HG03175 (cell line): ENCODE data around the gene MDFIC2.
"Not testable (repeated sequence)": the region's sequence is repeated elsewhere in the genome, so short reads cannot be mapped to it uniquely, and the experiment has no call there.

Experiments used
- ATAC-seq: cut with Tn5 transposase; IDR thresholded peaks from one replicate; pipeline ENCODE4 v1.9.1; 2021; ENCODE audit warnings: mild to moderate bottlenecking, moderate library complexity; ENCODE audit not compliant: unreplicated experiment

Gene MDFIC2

DNA sequence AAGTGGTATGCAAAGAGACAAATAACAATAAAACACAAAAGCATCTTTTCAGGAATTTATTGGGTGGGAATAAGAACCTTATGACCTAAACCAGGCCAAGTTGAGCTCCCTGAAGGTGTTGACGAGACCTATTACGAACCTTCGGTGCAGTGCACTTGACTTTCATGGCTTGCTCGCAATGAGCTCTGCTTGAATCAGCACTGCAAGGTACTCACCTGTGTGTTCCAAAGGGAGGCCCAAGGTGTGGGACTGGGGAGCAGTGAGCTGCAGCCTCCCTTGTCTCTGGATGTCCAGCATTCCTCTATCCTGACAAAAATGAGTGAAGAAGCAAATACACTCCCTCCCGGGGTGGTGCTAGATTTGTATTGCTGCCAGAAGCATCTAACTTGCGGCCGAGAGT, at the start of gene MDFIC2:
TSS of gene MDFIC2 (minus strand) at position 303 of the 400 bp plus-strand sequence. CDS start 665 bp downstream, outside the sequence.
- ATAC-seq: no peak

DNA sequence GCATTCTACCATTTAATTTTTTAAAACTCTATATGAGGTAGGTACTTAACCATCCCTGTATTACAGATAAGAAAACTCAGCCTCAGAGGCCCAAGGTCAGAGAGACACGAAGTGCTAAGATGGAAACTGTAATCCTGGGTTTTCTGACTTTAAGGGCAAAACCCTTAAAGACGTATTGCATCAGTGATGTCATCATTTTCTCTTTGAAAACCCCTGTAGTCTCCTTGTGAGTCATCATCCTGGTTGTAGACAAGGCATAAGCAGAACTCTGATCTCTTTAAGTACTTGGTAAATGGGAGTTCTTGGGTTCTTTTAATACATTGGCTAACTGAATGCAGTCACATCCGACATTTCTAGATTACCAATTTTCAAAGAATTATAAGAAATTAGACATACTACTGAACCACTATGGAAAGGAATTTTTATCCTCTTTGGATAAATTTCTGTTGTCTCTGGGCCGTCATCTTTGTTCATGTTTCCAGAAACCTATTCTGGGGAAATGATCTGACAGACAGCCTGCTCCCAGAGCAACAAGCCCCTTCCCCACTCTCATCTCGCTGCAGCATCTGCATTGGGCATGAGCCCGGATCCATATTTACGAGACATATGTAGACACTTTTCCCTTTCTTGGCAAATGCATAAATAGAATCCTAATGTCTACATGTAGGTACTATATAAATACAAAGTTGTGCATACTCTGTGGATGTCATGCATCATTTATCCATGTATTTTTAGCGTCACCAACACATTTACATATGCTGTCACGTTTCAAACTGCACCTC, 48.7 kb upstream of the MDFIC2 start:
- ATAC-seq: peak; percentile 50

DNA sequence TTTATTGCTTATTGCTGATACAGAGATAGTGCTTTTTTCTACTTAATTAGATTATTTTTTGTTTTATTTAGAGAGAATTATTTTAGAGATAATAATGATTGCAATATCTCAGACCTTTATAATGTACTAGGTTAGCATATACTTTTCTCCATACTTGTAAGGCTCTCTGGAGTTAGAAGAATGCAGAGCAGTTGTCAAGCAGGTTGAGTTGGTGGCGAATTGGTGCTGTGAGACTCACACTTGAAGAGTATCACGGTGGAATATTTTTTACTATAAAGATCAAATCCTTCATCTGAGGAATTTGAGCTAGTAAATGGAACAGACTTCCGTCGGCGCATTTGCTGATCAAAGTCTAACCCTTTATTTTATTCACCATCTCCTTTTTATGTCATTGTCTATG, 47.3 kb upstream of the MDFIC2 start:
- no peak for ATAC-seq

DNA sequence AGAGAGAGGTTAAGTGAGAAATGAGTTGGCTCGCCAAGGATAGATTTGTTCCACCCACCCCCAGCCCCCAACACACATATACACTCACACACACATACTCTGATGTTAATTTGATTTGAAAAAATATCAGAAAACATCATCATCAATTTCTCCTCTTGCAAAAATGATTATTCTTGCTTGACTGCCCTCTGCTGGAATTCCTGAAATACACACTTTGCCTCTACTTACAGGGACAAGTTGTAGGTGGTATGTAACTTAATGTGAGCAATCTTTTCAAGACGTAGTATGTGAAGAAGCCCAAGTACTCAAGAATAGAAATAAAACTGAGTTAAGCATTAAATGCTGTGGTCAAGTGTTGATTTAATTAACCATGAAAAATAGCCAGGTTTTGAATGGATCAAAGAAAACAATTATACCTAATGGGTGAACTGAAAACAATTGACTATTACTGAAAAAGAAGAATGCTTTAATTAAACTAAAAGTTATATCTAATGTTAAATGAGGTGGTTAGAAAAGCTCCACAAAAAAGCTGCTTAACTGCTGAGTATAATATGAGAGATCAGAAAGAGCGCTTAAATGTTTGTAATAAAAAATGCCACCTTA, 46.6 kb upstream of the MDFIC2 start:
- no peak for ATAC-seq

DNA sequence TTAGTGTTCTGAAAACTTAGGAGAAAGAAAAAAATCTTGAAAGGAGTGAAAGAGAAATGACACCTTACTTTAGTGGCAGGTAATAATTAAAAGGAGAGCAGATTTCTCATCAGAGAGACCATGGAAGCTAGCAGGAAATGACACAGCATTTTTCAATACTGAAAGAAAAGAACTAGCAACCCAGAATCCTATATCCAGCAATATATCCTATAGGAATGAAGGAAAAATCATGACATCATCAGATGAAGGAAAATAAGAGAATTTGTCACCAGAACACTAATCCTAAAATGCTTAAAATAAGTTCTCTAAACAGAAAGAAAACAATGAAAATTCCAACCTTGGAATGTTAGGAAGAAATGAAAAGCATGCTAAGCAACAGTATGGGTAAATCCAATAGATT, 39.8 kb upstream of the MDFIC2 start:
- ATAC-seq: no peak

DNA sequence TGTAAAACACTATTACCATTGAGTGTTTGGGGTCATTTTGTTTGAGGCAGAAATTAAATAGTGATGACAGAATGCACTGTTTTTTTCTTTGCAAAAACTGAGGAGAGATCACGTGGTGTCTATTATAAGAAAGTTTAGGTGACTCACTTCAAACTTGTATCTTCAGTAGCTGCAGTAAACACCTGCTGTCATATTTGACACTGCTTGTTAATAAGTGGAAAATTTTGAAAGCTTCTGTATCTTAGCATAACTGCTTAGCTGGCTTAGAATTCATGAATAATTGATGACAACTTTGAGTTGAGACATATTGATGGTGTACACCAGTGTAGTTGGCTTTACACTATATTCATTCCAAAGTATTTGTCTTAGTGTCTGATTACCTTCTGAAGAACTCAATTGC, 29.7 kb upstream of the MDFIC2 start:
- no peak for ATAC-seq

DNA sequence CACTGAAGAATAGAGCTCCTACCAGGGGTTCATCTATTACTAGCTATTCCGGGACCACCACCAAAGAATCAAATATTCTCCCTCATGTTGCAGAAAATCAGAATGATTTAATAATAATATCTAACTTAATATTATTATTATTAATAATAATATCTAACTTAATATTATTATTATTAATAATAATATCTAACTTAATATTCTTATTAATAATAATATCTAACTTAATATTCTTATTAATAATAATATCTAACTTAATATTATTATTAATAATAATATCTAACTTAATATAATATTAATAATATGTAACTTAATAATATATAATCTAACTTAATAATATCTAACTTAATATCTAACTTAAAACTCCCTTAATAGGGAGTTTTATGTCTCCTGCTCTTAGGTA, 24.4 kb upstream of the MDFIC2 start:
- ATAC-seq: not testable (repeated sequence)

DNA sequence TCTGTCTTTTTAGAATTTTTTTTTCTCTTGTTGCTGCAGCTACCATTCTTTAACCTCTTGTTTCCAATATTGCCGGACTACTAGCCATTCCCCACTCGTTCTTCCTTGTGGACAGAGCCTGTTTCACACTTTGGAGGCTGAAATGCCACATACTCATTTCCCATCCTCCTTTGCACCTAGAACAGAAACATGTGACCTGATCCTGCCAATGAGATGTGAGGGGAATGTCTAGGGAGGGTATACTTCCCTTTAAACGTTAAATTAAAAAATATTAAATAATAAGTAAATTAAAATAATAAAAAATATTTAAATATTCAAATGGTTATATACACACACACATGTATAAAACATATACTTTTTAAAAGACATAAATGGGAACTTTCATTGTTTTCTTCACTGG, 20.6 kb upstream of the MDFIC2 start:
- ATAC-seq: no peak

DNA sequence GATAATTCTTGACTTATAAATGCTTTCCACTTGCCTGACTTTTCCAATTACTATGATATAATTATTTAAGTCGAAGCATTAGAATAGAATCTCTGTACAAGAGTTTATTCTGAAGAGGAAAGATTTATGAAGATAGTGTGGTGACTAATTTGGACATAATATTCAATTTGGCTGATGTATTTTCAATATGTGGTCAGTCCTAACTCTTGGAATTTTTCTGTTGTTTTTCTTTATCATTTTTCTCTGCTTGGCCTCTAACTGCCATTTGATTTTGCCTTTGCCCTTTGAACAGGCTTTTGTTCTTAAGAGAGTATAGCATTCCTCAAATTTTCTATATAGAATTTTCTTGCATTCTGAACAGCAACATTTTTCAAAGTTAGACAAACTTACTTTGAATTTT, 2.6 kb upstream of the MDFIC2 start:
- no peak for ATAC-seq

DNA sequence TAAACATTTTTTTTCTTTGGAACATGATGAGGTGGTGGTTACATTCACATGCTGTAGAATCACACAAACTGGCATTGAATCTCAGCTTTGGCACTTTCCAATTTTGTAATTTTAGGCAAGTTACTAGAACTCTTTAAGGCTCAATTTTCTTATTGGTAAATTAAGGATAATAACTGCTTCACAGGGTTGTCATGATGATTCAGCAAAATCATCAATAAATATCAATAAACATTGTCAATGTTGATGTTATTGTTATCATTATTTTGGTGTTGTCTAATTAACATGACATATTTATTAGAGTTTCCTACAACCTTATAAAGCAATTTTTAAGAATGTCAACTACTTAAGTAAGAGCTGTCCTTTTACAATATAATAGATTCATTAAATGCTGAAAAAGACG, 1.6 kb downstream of the MDFIC2 start:
- no peak for ATAC-seq

DNA sequence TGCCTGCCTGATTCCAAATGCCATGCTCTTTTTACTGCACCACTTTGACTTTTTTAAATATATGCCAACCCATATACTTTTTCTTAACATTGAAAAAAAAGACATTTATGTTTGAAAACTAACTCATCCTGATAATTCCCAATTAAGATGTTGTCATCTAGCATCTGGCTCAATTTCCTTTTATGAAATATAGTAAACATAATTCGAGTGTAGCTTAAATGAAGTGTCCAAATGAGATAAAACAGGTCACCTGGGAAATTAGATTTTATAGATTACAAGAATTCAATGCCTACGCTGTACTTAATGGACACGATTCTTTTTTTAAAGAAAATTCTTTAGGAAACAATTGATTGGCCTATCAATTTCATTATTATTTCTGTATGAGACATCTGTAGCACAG, 2.8 kb downstream of the MDFIC2 start:
- ATAC-seq: no peak

DNA sequence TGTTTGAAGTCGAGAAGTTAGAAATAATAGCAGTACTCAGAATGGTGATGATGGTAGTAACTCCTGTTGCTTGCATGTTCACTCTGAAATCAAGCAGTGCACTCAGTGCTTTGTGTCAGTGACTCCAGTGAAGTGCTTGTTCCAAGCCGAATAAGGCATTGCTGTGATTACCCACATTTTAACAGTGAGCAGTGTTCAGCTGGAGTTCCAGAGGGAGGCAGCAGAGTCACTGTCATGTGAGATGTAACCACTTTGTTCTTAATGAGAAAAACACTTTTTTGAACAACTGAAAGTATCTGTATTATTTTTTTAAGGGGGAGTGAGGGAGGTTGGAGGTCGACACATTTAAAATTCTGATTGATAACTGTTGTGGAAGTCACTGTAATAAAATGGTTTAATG, 3.7 kb downstream of the MDFIC2 start:
- ATAC-seq: no peak

DNA sequence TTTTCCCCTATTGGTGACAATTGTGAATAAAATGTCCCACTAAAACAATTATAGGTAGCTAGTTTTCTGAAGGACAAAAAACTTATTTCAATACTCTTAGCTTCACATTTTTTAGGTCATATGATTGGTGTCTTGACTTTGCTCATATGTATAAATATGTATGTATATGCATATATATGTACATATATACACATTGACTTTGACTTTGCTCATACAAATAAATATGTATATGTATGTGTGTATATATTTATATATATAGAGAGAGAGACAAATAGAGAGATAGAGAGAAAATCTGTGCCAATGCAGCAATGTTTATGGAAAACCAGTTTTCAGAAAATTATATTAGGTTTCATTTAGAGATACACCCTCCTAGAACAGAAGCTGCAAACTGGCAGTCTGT, 5.7 kb downstream of the MDFIC2 start:
- ATAC-seq: no peak

DNA sequence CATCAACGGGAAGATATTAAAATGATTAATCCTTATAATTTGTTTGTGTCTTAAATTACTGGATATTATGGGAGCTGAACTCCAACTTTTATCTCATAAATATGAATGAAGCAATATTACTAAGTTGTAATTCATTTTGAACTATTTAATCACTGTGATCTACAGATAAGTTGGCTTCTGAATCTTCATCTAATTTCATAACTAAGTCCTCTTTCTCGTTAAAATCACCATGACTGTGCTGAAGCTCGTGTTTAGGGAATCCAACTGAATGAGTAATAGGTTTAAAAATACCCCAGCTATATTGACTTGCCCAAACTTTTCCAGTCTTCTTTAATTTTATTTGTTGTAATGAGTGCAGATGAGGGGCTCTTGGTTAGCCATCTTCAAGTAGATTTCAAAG, 14.1 kb downstream of the MDFIC2 start:
- ATAC-seq: no peak

DNA sequence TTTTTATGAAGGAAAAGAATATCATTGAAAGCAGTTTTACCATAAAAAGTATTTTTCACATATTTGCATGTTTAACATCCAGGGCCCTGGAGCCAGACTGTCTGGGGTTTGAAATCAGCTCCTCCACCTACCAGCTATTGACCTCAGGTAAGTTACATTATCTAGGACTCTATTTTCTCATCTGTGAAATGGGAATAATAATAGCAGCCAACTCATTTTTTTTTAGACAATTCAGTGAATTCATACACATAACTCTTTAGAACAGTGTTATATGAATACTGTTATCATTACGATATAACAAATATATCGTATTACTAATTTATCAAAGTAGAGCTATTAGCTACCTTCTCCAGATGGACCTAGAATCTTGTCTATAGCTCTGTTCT, 21.3 kb downstream of the MDFIC2 start:
- no peak for ATAC-seq

DNA sequence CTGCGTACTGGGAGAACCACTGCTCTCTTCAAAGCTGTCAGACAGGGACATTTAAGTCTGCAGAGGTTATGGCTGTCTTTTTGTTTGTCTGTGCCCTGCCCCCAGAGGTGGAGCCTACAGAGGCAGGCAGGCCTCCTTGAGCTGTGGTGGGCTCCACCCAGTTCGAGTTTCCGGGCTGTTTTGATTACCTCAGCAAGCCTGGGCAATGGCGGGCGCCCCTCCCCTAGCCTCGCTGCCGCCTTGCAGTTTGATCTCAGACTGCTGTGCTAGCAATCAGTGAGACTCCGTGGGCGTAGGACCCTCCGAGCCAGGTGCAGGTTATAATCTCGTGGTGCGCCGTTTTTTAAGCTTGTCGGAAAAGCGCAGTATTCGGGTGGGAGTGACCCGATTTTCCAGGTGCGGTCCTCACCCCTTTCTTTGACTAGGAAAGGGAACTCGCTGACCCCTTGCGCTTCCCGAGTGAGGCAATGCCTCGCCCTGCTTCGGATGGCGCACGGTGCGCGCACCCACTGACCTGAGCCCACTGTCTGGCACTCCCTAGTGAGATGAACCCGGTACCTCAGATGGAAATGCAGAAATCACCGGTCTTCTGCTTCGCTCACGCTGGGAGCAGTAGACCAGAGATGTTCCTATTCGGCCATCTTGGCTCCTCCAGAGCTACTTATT, 21.9 kb downstream of the MDFIC2 start:
- ATAC-seq: not testable (repeated sequence)

DNA sequence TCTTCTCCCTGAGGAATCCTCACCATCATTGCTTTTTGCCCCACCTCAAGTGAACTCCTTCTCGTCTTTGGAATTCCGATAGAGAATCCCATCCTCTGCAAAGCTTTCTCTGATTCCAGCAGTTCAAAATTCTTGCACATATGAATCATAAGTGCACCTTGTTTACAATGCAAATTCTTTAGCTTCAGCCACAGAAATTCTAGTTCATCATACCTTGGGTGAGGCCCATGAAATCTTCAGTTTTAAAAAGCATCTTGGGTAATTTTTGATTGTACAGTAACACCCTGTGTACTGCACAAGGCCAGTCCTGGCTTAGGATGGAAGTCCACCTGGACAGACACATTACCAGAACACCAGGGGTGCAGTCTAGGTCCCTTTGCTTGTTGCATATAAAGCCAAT, 30.8 kb downstream of the MDFIC2 start:
- ATAC-seq: no peak

DNA sequence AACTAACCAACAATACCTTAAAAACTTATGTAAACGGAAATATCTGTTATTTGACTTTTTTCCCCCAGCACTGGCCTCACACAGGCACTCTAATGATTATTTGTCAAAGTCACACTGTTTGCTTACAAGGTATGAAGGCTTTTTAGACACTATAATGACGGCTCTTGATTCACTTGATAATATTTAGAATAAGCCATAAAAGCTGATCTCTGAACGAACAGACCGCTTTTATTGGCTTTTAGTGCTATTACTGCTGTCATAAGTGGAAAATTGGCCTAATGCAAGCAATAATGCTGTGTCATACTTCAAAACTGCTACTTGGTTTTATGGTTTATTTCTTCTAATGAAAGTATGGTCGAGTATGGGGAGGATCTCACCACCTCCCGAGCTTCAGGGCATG, 35.1 kb downstream of the MDFIC2 start:
- ATAC-seq: no peak

DNA sequence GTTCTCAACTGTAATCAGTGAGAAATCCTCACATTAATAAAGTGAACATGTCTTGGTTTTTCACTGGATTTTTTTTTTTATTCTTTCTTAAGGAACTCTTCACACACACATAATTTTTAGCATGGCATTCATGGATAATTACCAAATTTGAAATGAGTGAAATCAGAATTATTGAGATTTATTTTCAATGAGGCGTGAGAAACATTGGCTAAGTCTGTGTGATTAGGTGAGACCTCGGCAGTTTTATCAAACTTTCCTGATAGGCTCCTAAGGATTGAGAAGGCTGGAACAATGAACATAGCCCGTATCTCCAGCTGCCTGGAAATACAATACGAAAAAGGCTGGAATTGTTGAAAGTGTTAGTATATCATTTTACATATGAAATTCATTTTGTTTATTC, 35.5 kb downstream of the MDFIC2 start:
- no peak for ATAC-seq

DNA sequence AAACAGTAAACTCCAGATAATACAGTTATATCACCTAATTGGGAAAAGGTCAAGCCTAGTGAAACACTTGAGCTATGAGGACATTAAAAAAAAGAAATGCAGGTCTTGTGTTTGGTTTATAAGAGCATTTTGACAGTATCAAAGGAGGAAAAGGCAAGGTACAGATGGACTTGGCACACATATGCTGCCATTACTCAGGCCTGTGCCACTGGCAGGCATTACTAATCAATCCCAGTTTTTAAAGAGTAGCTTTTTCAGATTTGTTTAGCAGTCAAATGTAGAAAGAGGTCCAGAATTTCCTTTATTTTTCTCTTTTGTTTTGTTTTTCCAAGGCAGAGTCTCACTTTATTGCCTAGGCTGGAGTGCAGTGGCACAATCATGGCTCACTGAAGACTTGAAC, 38.9 kb downstream of the MDFIC2 start:
- ATAC-seq: no peak

DNA sequence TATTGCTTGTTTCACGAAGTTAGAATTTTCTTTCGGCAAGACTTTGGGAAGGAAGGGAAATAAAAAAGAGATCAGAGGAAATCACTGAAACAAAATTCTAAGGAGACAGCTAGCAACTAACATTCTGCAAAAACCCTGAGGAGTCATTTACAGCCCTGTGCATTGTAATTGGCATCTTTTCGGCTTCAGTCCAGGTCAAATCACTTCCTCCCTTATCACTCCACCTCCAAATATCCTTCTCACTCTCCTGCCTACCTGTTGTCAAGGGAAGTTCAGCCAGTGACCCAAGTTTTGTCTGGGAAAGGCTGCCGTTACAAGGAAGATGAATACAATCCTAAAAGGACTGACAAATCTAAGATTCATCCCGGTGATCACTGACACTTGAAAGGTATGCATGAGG, 39.6 kb downstream of the MDFIC2 start:
- ATAC-seq: no peak

DNA sequence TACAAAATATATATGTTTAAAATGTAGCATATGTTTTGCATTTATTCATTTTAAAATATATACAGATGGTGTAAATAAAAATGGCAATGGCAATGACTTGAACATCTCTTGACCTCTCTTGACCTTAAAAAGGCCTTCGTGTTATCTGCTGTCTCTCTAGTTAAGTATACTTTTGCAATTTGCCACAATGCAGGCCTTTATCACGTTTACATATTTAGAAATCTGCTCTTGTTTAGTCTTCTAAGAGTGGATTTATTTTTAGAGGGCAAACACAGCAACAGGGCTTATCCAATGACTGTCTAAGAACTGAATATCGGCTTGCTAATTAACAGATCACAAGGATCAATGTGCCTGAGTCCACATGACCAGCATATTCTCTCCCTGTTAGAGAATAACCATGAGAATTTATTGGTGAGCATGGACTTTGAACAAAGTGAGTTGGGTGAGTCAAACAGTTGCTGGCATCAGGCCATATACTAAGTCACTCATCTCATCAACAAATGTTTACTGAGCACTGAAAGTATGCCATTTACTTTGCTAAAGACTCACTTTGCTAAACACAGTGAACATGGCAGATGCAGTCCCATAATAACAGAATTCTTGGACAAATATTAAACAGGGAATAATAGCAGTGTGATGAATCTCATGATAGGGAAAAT, 48.2 kb downstream of the MDFIC2 start:
- ATAC-seq: no peak
